ENCODE results near the gene FBLN2.

GRCh38 chr3:13623101-13623654 lies 74.3 kb downstream of the FBLN2 start:
- no peak for TF ChIP-seq CTCF (conservative IDR thresholded peaks at IDR 0.05; ENCODE audit: low read depth, low read length)
- TF ChIP-seq RAD21 (IDR thresholded peaks at IDR 0.05; ENCODE audit: low read length), result no peak
- TF ChIP-seq USF2 (IDR thresholded peaks at IDR 0.05; ENCODE audit: low read depth, low read length), result no peak
- no peak for TF ChIP-seq POLR2A (IDR thresholded peaks at IDR 0.05; ENCODE audit: low read depth, low read length)
- no peak for TF ChIP-seq BHLHE40 (IDR thresholded peaks at IDR 0.05; ENCODE audit: low read depth, low read length)
- TF ChIP-seq MAFK (IDR thresholded peaks at IDR 0.05; ENCODE audit: low read depth, low read length), result no peak
- no peak for TF ChIP-seq CHD1 (IDR thresholded peaks at IDR 0.05; ENCODE audit: low read depth, low read length)
- TF ChIP-seq CEBPB (IDR thresholded peaks at IDR 0.05; ENCODE audit: low read depth, low read length), result no peak
- TF ChIP-seq SMC3 (IDR thresholded peaks at IDR 0.05; ENCODE audit: low read depth, low read length), result no peak
- no peak for TF ChIP-seq RFX5 (IDR thresholded peaks at IDR 0.05; ENCODE audit: low read depth, low read length)
- no peak for TF ChIP-seq RCOR1 (IDR thresholded peaks at IDR 0.05; ENCODE audit: insufficient replicate concordance, low read length)

All from IMR-90 (cell line).